Memory B cell (primary cell): ENCODE data around the gene SLC25A29.

Experiments used
- ATAC-seq: fragments of 150-1000 bp; cut with Tn5 transposase; 2 replicates; pipeline ENCODE4 v1.10.0; 2021; ENCODE audit warnings: low read depth, mild to moderate bottlenecking, moderate library complexity
- DNase-seq, 2 donors: peaks; one replicate each; pipeline ENCODE4 v3.0.0; 2022; ENCODE audit warnings: low spot score in 2 of 2
- H3K27ac Mint-ChIP-seq: one replicate; pipeline ENCODE4 v1.8.0; 2022; ENCODE audit warnings: mild to moderate bottlenecking, moderate library complexity, mixed read lengths
- H3K27me3 Mint-ChIP-seq: one replicate; pipeline ENCODE4 v1.8.0; 2022; ENCODE audit warnings: mixed read lengths
- H3K36me3 Mint-ChIP-seq: one replicate; pipeline ENCODE4 v1.8.0; 2022; ENCODE audit warnings: mild to moderate bottlenecking, mixed read lengths
- H3K4me1 Mint-ChIP-seq: one replicate; pipeline ENCODE4 v1.8.0; 2022; ENCODE audit warnings: mixed read lengths
- H3K4me3 Mint-ChIP-seq: one replicate; pipeline ENCODE4 v1.8.0; 2022; ENCODE audit warnings: mild to moderate bottlenecking, moderate library complexity, mixed read lengths
- H3K9me3 Mint-ChIP-seq: one replicate; pipeline ENCODE4 v1.8.0; 2022; ENCODE audit warnings: mixed read lengths

Gene SLC25A29

GRCh38 chr14:100339766-100340422 lies 33.6 kb upstream of the SLC25A29 start:
- peak overlapping the region; percentile 95 for H3K27ac Mint-ChIP-seq
- DNase-seq: no peak
- no peaks in the 10 kb centered on the region for H3K27me3 Mint-ChIP-seq
- peaks cover 26% of the 10 kb centered on the region for H3K36me3 Mint-ChIP-seq
- H3K4me1 Mint-ChIP-seq: peaks cover 13% of the 10 kb centered on the region
- no peaks in the 10 kb centered on the region for H3K9me3 Mint-ChIP-seq
- ATAC-seq: no peak
- H3K4me3 Mint-ChIP-seq: no peak overlapping the region

- ATAC-seq: no peak
- Mint-ChIP-seq H3K36me3 (peaks cover 22% of the 10 kb centered on the region), H3K4me1 (peaks cover 10% of the 10 kb centered on the region), H3K9me3 (no peaks in the 10 kb centered on the region), H3K4me3 (no peak overlapping the region), H3K27ac (peak overlapping the region; percentile 62), H3K27me3 (no peaks in the 10 kb centered on the region)
- DNase-seq: no peak
Measured at GRCh38 chr14:100336618-100337530, 30.6 kb upstream of the SLC25A29 start.

- Mint-ChIP-seq H3K4me3 (no peak overlapping the region), H3K4me1 (peaks cover under 1% of the 10 kb centered on the region)
Measured at GRCh38 chr14:100334904-100335303, 28.7 kb upstream of the SLC25A29 start.

GRCh38 chr14:100333827-100334226 lies 27.6 kb upstream of the SLC25A29 start:
- Mint-ChIP-seq H3K36me3 (peaks cover 13% of the 10 kb centered on the region), H3K4me1 (no peaks in the 10 kb centered on the region), H3K9me3 (no peaks in the 10 kb centered on the region), H3K27me3 (no peaks in the 10 kb centered on the region), H3K4me3 (no peak overlapping the region), H3K27ac (peak overlapping the region; percentile 60)
- DNase-seq: no peak
- no peak for ATAC-seq

More at GRCh38 chr14:100334904-100335303, 28.7 kb upstream of the SLC25A29 start:
- Mint-ChIP-seq H3K27me3 (no peaks in the 10 kb centered on the region), H3K9me3 (no peaks in the 10 kb centered on the region), H3K27ac (no peak overlapping the region), H3K36me3 (peaks cover 17% of the 10 kb centered on the region)
- DNase-seq (no peak), ATAC-seq (no peak)

- ATAC-seq (no peak), DNase-seq (no peak)
- Mint-ChIP-seq H3K4me3 (no peak overlapping the region), H3K27ac (peak overlapping the region; percentile 60), H3K4me1 (no peaks in the 10 kb centered on the region), H3K9me3 (no peaks in the 10 kb centered on the region), H3K36me3 (peaks cover 13% of the 10 kb centered on the region), H3K27me3 (no peaks in the 10 kb centered on the region)
Measured at GRCh38 chr14:100333311-100333710, 27.1 kb upstream of the SLC25A29 start.

- H3K36me3 Mint-ChIP-seq: peaks cover 11% of the 10 kb centered on the region
- H3K27me3 Mint-ChIP-seq: no peaks in the 10 kb centered on the region
- ATAC-seq (peak; percentile 90), DNase-seq (peak in 1 of 2 donors; percentile 26)
- peak overlapping the region; percentile 82 for H3K27ac Mint-ChIP-seq
- H3K9me3 Mint-ChIP-seq: no peaks in the 10 kb centered on the region
- H3K4me1 Mint-ChIP-seq: no peaks in the 10 kb centered on the region
- no peak overlapping the region for H3K4me3 Mint-ChIP-seq
Measured at GRCh38 chr14:100332797-100333196, 26.6 kb upstream of the SLC25A29 start.

GRCh38 chr14:100332071-100332639 lies 25.9 kb upstream of the SLC25A29 start:
- DNase-seq: no peak
- no peaks in the 10 kb centered on the region for H3K9me3 Mint-ChIP-seq
- ATAC-seq: no peak
- H3K4me1 Mint-ChIP-seq: no peaks in the 10 kb centered on the region
- H3K27ac Mint-ChIP-seq: peak overlapping the region; percentile 82
- H3K4me3 Mint-ChIP-seq: no peak overlapping the region
- H3K27me3 Mint-ChIP-seq: no peaks in the 10 kb centered on the region
- peaks cover 8% of the 10 kb centered on the region for H3K36me3 Mint-ChIP-seq

- H3K36me3 Mint-ChIP-seq: peaks cover 3% of the 10 kb centered on the region
- ATAC-seq (no peak), DNase-seq (no peak)
- no peaks in the 10 kb centered on the region for H3K27me3 Mint-ChIP-seq
- H3K9me3 Mint-ChIP-seq: no peaks in the 10 kb centered on the region
- no peak overlapping the region for H3K4me3 Mint-ChIP-seq
- no peak overlapping the region for H3K27ac Mint-ChIP-seq
- no peaks in the 10 kb centered on the region for H3K4me1 Mint-ChIP-seq
Measured at GRCh38 chr14:100330388-100330931, 24.2 kb upstream of the SLC25A29 start.

GRCh38 chr14:100330007-100330344 lies 23.7 kb upstream of the SLC25A29 start:
- Mint-ChIP-seq H3K4me3 (no peak overlapping the region), H3K4me1 (no peaks in the 10 kb centered on the region), H3K9me3 (no peaks in the 10 kb centered on the region), H3K27ac (no peak overlapping the region), H3K27me3 (no peaks in the 10 kb centered on the region), H3K36me3 (peaks cover 2% of the 10 kb centered on the region)
- DNase-seq (no peak), ATAC-seq (no peak)

GRCh38 chr14:100329233-100330006 lies 23.2 kb upstream of the SLC25A29 start:
- Mint-ChIP-seq H3K27me3 (no peaks in the 10 kb centered on the region), H3K4me1 (no peaks in the 10 kb centered on the region), H3K36me3 (no peaks in the 10 kb centered on the region), H3K27ac (no peak overlapping the region), H3K9me3 (no peaks in the 10 kb centered on the region), H3K4me3 (no peak overlapping the region)
- DNase-seq (no peak), ATAC-seq (no peak)

- H3K4me3 Mint-ChIP-seq: no peak overlapping the region
- H3K27me3 Mint-ChIP-seq: no peaks in the 10 kb centered on the region
- ATAC-seq (no peak), DNase-seq (no peak)
- H3K9me3 Mint-ChIP-seq: no peaks in the 10 kb centered on the region
- no peaks in the 10 kb centered on the region for H3K36me3 Mint-ChIP-seq
- no peak overlapping the region for H3K27ac Mint-ChIP-seq
- H3K4me1 Mint-ChIP-seq: no peaks in the 10 kb centered on the region
Measured at GRCh38 chr14:100328495-100329163, 22.4 kb upstream of the SLC25A29 start.

- Mint-ChIP-seq H3K9me3 (no peaks in the 10 kb centered on the region), H3K4me1 (no peaks in the 10 kb centered on the region), H3K27me3 (no peaks in the 10 kb centered on the region), H3K4me3 (no peak overlapping the region), H3K36me3 (no peaks in the 10 kb centered on the region), H3K27ac (no peak overlapping the region)
- DNase-seq: no peak
- ATAC-seq: no peak
Measured at GRCh38 chr14:100327128-100327527, 20.9 kb upstream of the SLC25A29 start.

GRCh38 chr14:100325958-100326357 lies 19.7 kb upstream of the SLC25A29 start:
- H3K4me3 Mint-ChIP-seq: no peak overlapping the region
- no peaks in the 10 kb centered on the region for H3K9me3 Mint-ChIP-seq
- DNase-seq (no peak), ATAC-seq (no peak)
- no peak overlapping the region for H3K27ac Mint-ChIP-seq
- H3K36me3 Mint-ChIP-seq: no peaks in the 10 kb centered on the region
- no peaks in the 10 kb centered on the region for H3K4me1 Mint-ChIP-seq
- H3K27me3 Mint-ChIP-seq: no peaks in the 10 kb centered on the region
